Measurements from ENCODE around the gene APOC4.

GRCh38 chr19:44954649-44955504, 12.8 kb downstream of the APOC4 start, which contains the start of gene CLPTM1:
- TF ChIP-seq KDM1A (IDR thresholded peaks at IDR 0.05; ENCODE audit: low read depth) (no peak), RCOR1 (IDR thresholded peaks at IDR 0.05; ENCODE audit: low read depth, low read length) (no peak), POLR2A (IDR thresholded peaks at IDR 0.05; ENCODE audit: low read length) (peak; percentile 76), E2F6 (IDR thresholded peaks at IDR 0.05; ENCODE audit: borderline replicate concordance, low read depth) (peak; percentile 23; the same call in 1 of the 2 replicates), SREBF2 (IDR thresholded peaks at IDR 0.05) (no peak), CTCF (IDR thresholded peaks at IDR 0.05) (no peak), REST (IDR thresholded peaks at IDR 0.05) (peak; percentile 90), MYC (IDR thresholded peaks at IDR 0.05; ENCODE audit: borderline replicate concordance, low read length) (0 out of 2 replicates have a peak, but pooled peaks have one; percentile 21), GATA3 (IDR thresholded peaks at IDR 0.05; ENCODE audit: borderline replicate concordance) (peak; percentile 9; the same call in 1 of the 2 replicates), CBX2 (IDR thresholded peaks at IDR 0.05; ENCODE audit: borderline replicate concordance, low read depth) (no peak)

Data from A549 (cell line).